ENCODE data around the gene SH2D6. TPM values are rescaled to one million over a fixed set of nuclear protein-coding genes. Genes with fewer than 3 reads are reported as not detected.

The SH2D6 gene
- total RNA-seq, 1 donor from 2014 or later: not detected

- DNase-seq (ENCODE audit: low read depth) (no peak), FAIRE-seq (no peak)
- Histone ChIP-seq H3K27me3 (ENCODE audit: control insufficient read depth, insufficient read depth, low read length) (no peaks in the 10 kb centered on the region), H3K36me3 (ENCODE audit: control insufficient read depth, insufficient read depth, low read length) (peaks cover 1% of the 10 kb centered on the region), H3K4me3 (ENCODE audit: low read depth, low read length) (no peak overlapping the region)
- TF ChIP-seq CTCF (IDR thresholded peaks at IDR 0.05; ENCODE audit: insufficient read depth, low read length, severe bottlenecking): no peak
Observed at GRCh38 chr2:85414761-85415553, 3.6 kb upstream of the SH2D6 start.

GRCh38 chr2:85415980-85416650, 2.4 kb upstream of the SH2D6 start:
- no peak overlapping the region for H3K4me3 ChIP-seq (ENCODE audit: low read depth, low read length)
- FAIRE-seq: no peak
- no peak for DNase-seq (ENCODE audit: low read depth)
- H3K27me3 ChIP-seq (ENCODE audit: control insufficient read depth, insufficient read depth, low read length): no peaks in the 10 kb centered on the region
- H3K36me3 ChIP-seq (ENCODE audit: control insufficient read depth, insufficient read depth, low read length): peaks cover 1% of the 10 kb centered on the region
- TF ChIP-seq CTCF (IDR thresholded peaks at IDR 0.05; ENCODE audit: insufficient read depth, low read length, severe bottlenecking): no peak

GRCh38 chr2:85419009-85419675, 628 bp downstream of the SH2D6 start:
- TF ChIP-seq CTCF (IDR thresholded peaks at IDR 0.05; ENCODE audit: insufficient read depth, low read length, severe bottlenecking): no peak
- Histone ChIP-seq H3K4me3 (ENCODE audit: low read depth, low read length) (peak overlapping the region; percentile 44), H3K36me3 (ENCODE audit: control insufficient read depth, insufficient read depth, low read length) (no peaks in the 10 kb centered on the region), H3K27me3 (ENCODE audit: control insufficient read depth, insufficient read depth, low read length) (no peaks in the 10 kb centered on the region)
- FAIRE-seq (no peak), DNase-seq (ENCODE audit: low read depth) (no peak)

DNA sequence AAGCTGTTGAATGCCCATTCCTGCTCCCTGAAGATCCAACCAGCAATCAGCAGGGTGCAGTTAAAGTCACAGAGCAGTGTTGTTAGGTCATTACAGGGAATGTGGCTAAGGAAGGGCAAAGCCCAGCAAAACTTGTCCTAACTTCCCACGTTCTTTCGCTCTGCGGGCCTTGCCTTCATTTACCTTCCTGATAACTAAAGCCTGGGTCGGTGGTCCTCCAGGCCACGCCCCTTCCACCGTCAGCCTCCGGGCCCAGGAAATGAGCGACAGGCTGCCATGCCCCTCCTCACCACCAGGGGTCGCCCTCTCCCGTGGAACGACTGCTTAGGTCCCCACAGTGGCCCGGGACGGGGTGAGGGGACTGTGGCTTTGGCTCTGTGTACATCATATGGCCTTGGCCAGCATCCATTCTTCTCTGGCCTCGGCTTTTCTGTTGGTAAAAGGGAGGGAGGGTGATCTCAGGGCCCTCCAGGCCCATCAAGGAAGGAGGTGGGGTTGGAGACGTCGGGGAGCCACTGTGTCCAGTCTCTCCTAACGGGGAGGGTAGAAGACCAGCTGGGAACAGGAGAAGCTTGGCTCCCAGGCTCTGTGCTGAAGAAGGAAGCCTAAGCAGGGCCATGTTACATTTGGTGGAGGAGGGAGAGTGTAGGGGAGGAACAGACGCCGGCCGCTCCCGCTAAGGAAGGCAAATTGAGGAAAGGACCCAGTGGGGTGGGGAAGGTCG, 2.2 kb downstream of the SH2D6 start:
- FAIRE-seq (no peak), DNase-seq (ENCODE audit: low read depth) (peak; percentile 54)
- Histone ChIP-seq H3K36me3 (ENCODE audit: control insufficient read depth, insufficient read depth, low read length) (no peaks in the 10 kb centered on the region), H3K4me3 (ENCODE audit: low read depth, low read length) (no peak overlapping the region), H3K27me3 (ENCODE audit: control insufficient read depth, insufficient read depth, low read length) (no peaks in the 10 kb centered on the region)
- TF ChIP-seq CTCF (IDR thresholded peaks at IDR 0.05; ENCODE audit: insufficient read depth, low read length, severe bottlenecking): peak; percentile 98

GRCh38 chr2:85421260-85422071, 3.0 kb downstream of the SH2D6 start:
- Histone ChIP-seq H3K27me3 (ENCODE audit: control insufficient read depth, insufficient read depth, low read length) (no peaks in the 10 kb centered on the region), H3K4me3 (ENCODE audit: low read depth, low read length) (no peak overlapping the region), H3K36me3 (ENCODE audit: control insufficient read depth, insufficient read depth, low read length) (no peaks in the 10 kb centered on the region)
- DNase-seq (ENCODE audit: low read depth): peak; percentile 90
- no peak for FAIRE-seq
- TF ChIP-seq CTCF (IDR thresholded peaks at IDR 0.05; ENCODE audit: insufficient read depth, low read length, severe bottlenecking): no peak
